LNCaP clone FGC (cell line): ENCODE measurements around the gene PLEKHA1.
A peak's percentile ranks its signal among the peaks of the same experiment; 100 is the strongest.

ENCODE experiments used
- DNase-seq: peaks from one replicate; pipeline ENCODE4 v3.0.0-alpha.2; 2011; ENCODE audit warnings: low read depth
- H3K4me3 ChIP-seq: 2 replicates; pipeline ENCODE4 v1.5.1; 2011; ENCODE audit warnings: mild to moderate bottlenecking, low read depth, low read length, control low read depth
- TF ChIP-seq, protein P1 (sequence below): IDR thresholded peaks from 2 replicates; pipeline ENCODE4 v1.5.1; 2012; ENCODE audit warnings: mild to moderate bottlenecking; ENCODE audit not compliant: control insufficient read depth, insufficient read depth; ENCODE audit errors: extremely low read depth

The PLEKHA1 gene

DNA sequence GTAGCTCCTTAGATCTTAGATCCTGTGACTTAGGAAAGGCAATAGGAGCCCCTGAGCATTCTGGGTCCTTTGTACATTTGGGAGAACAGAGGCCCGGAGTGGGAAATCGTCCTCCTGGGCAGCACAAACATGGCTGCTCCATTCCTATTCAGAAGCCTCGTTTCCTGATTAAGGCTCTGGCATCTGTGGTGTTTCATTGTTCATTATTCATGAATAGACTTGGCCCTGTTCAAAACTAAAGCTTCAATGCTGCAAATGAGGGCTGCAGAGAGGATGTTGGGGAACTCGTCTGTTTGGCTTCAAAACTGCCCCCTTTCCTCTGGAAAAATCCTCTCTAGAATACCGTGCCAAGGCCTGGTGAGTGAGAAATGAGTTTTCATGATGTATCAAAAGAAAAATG lies 83.4 kb downstream of the PLEKHA1 start:
- TF ChIP-seq, protein P1, sequence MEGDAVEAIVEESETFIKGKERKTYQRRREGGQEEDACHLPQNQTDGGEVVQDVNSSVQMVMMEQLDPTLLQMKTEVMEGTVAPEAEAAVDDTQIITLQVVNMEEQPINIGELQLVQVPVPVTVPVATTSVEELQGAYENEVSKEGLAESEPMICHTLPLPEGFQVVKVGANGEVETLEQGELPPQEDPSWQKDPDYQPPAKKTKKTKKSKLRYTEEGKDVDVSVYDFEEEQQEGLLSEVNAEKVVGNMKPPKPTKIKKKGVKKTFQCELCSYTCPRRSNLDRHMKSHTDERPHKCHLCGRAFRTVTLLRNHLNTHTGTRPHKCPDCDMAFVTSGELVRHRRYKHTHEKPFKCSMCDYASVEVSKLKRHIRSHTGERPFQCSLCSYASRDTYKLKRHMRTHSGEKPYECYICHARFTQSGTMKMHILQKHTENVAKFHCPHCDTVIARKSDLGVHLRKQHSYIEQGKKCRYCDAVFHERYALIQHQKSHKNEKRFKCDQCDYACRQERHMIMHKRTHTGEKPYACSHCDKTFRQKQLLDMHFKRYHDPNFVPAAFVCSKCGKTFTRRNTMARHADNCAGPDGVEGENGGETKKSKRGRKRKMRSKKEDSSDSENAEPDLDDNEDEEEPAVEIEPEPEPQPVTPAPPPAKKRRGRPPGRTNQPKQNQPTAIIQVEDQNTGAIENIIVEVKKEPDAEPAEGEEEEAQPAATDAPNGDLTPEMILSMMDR = no peak
- no peak for DNase-seq
- no peak overlapping the region for H3K4me3 ChIP-seq

DNA sequence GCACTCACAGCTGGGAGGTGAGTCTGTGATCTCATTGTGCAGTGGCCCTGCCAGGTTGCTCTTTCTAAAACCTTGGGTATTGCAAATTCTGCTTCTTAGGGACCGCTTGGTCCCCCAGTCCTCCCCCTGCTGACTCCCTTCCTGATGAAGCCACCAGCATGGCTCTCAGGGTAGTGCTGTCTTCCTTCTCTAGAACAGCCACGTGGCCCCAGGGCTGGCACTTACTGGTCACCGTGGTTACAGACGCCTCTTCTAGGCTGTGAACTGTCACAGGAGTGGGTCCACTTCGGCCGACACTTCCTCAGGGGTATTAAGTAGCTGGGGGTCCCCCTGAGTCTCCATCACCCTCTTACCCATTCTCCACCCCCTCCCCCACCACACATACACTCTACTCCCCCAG lies 84.2 kb downstream of the PLEKHA1 start:
- TF ChIP-seq, protein P1 = no peak
- H3K4me3 ChIP-seq = no peak overlapping the region
- DNase-seq = no peak

DNA sequence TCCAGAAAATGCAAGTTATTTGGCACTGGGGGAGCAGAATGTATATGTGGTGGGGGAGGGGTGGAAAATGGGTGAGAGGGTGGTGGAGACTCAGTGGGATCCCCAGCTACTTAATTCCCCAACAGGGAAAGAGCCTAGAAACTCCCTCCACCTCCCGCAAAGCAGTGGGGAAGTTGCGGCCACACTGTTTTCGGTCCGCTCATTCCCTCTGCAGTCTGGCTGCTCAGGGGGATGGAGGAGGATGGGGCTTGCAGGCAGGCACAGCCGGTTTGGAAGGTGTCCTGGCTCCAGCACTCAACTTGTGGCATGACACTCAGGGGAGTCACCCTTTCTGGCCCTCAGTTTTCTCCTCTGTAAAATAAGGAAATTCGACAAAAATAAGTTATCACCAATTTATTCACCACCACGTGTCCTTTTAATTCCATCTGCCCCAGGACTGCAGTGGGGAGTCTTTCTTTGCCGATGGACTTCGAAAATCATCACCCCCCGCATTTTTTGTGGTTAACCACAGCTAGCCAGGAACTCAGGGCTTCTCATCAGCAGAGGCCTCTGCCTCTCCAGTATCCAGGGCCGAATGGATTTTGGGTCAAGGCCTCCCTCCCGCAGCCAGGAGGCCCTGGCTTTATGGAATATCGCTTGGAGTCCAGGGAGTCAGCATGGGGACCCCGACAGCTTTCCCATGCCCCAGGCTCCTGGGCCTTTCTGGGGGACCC lies 85.2 kb downstream of the PLEKHA1 start:
- no peak for DNase-seq
- TF ChIP-seq, protein P1 = no peak
- H3K4me3 ChIP-seq = no peak overlapping the region

- TF ChIP-seq, protein P1 = no peak
- peak overlapping the region; percentile 42 for H3K4me3 ChIP-seq
- DNase-seq = no peak
These were observed 86.4 kb downstream of the PLEKHA1 start for GRCh38 chr10:122460891-122461293.

- peak within 1 kb of the TSS; percentile 47 for H3K4me3 ChIP-seq
- no peak for DNase-seq
These were observed 86.8 kb downstream of the PLEKHA1 start, which contains the start of gene HTRA1 for GRCh38 chr10:122461367-122461728. TSS of gene HTRA1 (plus strand) at chr10:122461553. CDS start at chr10:122461653, 100 bp downstream.

GRCh38 chr10:122461729-122462532 lies 87.4 kb downstream of the PLEKHA1 start:
- DNase-seq = no peak
- peak overlapping the region; percentile 47 for H3K4me3 ChIP-seq
- TF ChIP-seq, protein P1 = no peak

More at GRCh38 chr10:122461367-122461728, 86.8 kb downstream of the PLEKHA1 start, which contains the start of gene HTRA1:
- TF ChIP-seq, protein P1 = no peak
